Astrocyte (in vitro differentiated cells and primary cell): Measurements from ENCODE around the gene KNDC1. TPM values are rescaled to one million over a fixed set of nuclear protein-coding genes. Genes with fewer than 3 reads are reported as not detected.
A peak's percentile ranks its signal among the peaks of the same experiment; 100 is the strongest.

Experiments used
- DNase-seq: peaks from one replicate; pipeline ENCODE4 v3.0.0-alpha.2; 2010; ENCODE audit warnings: low read depth
- FAIRE-seq: peaks from 2 replicates; lab custom pipeline; 2011; peaks lifted over from hg19 to GRCh38; lab: Jason Lieb, UNC
- H2AFZ ChIP-seq: 2 replicates; pipeline ENCODE4 v1.6.0; 2012; ENCODE audit warnings: low read depth, low read length, inconsistent platforms
- H3K27ac ChIP-seq: 2 replicates; pipeline ENCODE4 v1.5.1; 2011; ENCODE audit warnings: low read depth, low read length, inconsistent platforms
- H3K27me3 ChIP-seq: 2 replicates; pipeline ENCODE4 v1.6.0; 2011; ENCODE audit warnings: low read length, inconsistent platforms; ENCODE audit not compliant: insufficient read depth
- H3K36me3 ChIP-seq: 2 replicates; pipeline ENCODE4 v1.5.1; 2011; ENCODE audit warnings: low read length, inconsistent platforms; ENCODE audit not compliant: insufficient read depth
- H3K4me1 ChIP-seq: 2 replicates; pipeline ENCODE4 v1.5.1; 2011; ENCODE audit warnings: low read length, inconsistent platforms; ENCODE audit not compliant: insufficient read depth
- H3K4me2 ChIP-seq: 2 replicates; pipeline ENCODE4 v1.6.0; 2012; ENCODE audit warnings: low read length, inconsistent platforms
- H3K4me3 ChIP-seq: 2 replicates; pipeline ENCODE4 v1.5.1; 2011; ENCODE audit warnings: low read depth, mild to moderate bottlenecking, low read length, inconsistent platforms; ENCODE audit not compliant: insufficient read depth
- H3K79me2 ChIP-seq: 2 replicates; pipeline ENCODE4 v1.6.0; 2012; ENCODE audit warnings: mild to moderate bottlenecking, low read length, inconsistent platforms; ENCODE audit not compliant: insufficient read depth
- H3K9ac ChIP-seq: 2 replicates; pipeline ENCODE4 v1.6.0; 2012; ENCODE audit warnings: mild to moderate bottlenecking, low read length, inconsistent platforms
- H3K9me3 ChIP-seq: 2 replicates; pipeline ENCODE4 v1.5.1; 2012; ENCODE audit warnings: low read depth, mild to moderate bottlenecking, low read length, inconsistent platforms; ENCODE audit not compliant: insufficient read depth
- H4K20me1 ChIP-seq: 2 replicates; pipeline ENCODE4 v1.6.0; 2012; ENCODE audit warnings: low read length, inconsistent platforms; ENCODE audit not compliant: insufficient read depth
- H3K27ac Mint-ChIP-seq: one replicate; pipeline ENCODE4 v1.8.0; 2021; ENCODE audit warnings: mild to moderate bottlenecking, mixed read lengths; ENCODE audit not compliant: unreplicated experiment
- H3K27me3 Mint-ChIP-seq: one replicate; pipeline ENCODE4 v1.8.0; 2021; ENCODE audit warnings: low read depth, mixed read lengths; ENCODE audit not compliant: unreplicated experiment
- H3K36me3 Mint-ChIP-seq: one replicate; pipeline ENCODE4 v1.8.0; 2021; ENCODE audit warnings: low read depth, mixed read lengths; ENCODE audit not compliant: unreplicated experiment
- H3K4me1 Mint-ChIP-seq: one replicate; pipeline ENCODE4 v1.8.0; 2021; ENCODE audit warnings: low read depth, mixed read lengths; ENCODE audit not compliant: unreplicated experiment
- H3K4me3 Mint-ChIP-seq: one replicate; pipeline ENCODE4 v1.8.0; 2021; ENCODE audit warnings: mild to moderate bottlenecking, moderate library complexity, mixed read lengths; ENCODE audit not compliant: unreplicated experiment
- H3K9me3 Mint-ChIP-seq: one replicate; pipeline ENCODE4 v1.8.0; 2021; ENCODE audit warnings: mild to moderate bottlenecking, mixed read lengths; ENCODE audit not compliant: unreplicated experiment
- CTCF ChIP-seq: IDR thresholded peaks from 2 replicates; pipeline ENCODE4 v1.5.1; 2011; ENCODE audit warnings: low read depth, mild to moderate bottlenecking, inconsistent platforms, low read length, moderate library complexity; ENCODE audit not compliant: insufficient read depth
- EZH2 ChIP-seq: IDR thresholded peaks from 2 replicates; pipeline ENCODE4 v1.6.1; 2012; ENCODE audit warnings: mild to moderate bottlenecking, low read length, inconsistent platforms; ENCODE audit not compliant: insufficient read depth
- total RNA-seq: library from RNA; stranded (reverse); gene quantifications from 2 replicates; pipeline ENCODE4 v1.2.1, GENCODE V29; 2021

The KNDC1 gene
- total RNA-seq, 1 donor from 2014 or later, result 2.6 TPM

- H3K9me3 Mint-ChIP-seq, result no peaks in the 10 kb centered on the region
These were observed 2.3 kb downstream of the KNDC1 start for GRCh38 chr10:133162178-133162909.

GRCh38 chr10:133162910-133163856 lies 3.2 kb downstream of the KNDC1 start:
- Histone ChIP-seq H3K4me1 (no peaks in the 10 kb centered on the region), H3K4me3 (no peak overlapping the region), H3K79me2 (no peaks in the 10 kb centered on the region), H3K36me3 (no peaks in the 10 kb centered on the region), H3K27me3 (peaks cover 15% of the 10 kb centered on the region), H3K4me2 (no peak overlapping the region), H2AFZ (no peak overlapping the region), H3K27ac (no peak overlapping the region), H3K9me3 (no peaks in the 10 kb centered on the region), H4K20me1 (no peaks in the 10 kb centered on the region), H3K9ac (no peak overlapping the region)
- H3K9me3 Mint-ChIP-seq, result no peaks in the 10 kb centered on the region
- peaks cover 20% of the 10 kb centered on the region for H3K27me3 Mint-ChIP-seq
- no peaks in the 10 kb centered on the region for H3K36me3 Mint-ChIP-seq
- FAIRE-seq, result no peak
- no peak overlapping the region for H3K4me3 Mint-ChIP-seq
- DNase-seq, result no peak
- TF ChIP-seq CTCF (no peak), EZH2 (no peak)
- no peak overlapping the region for H3K27ac Mint-ChIP-seq
- no peaks in the 10 kb centered on the region for H3K4me1 Mint-ChIP-seq

More at GRCh38 chr10:133162178-133162909, 2.3 kb downstream of the KNDC1 start:
- FAIRE-seq (no peak), DNase-seq (no peak)
- Histone ChIP-seq H3K4me3 (no peak overlapping the region), H3K9ac (no peak overlapping the region), H3K27me3 (peaks cover 15% of the 10 kb centered on the region), H2AFZ (no peak overlapping the region), H3K4me2 (no peak overlapping the region), H3K27ac (no peak overlapping the region), H3K36me3 (no peaks in the 10 kb centered on the region), H4K20me1 (no peaks in the 10 kb centered on the region), H3K4me1 (no peaks in the 10 kb centered on the region), H3K9me3 (no peaks in the 10 kb centered on the region), H3K79me2 (no peaks in the 10 kb centered on the region)
- peaks cover 2% of the 10 kb centered on the region for H3K4me1 Mint-ChIP-seq
- no peak overlapping the region for H3K27ac Mint-ChIP-seq
- TF ChIP-seq CTCF (no peak), EZH2 (no peak)
- no peaks in the 10 kb centered on the region for H3K36me3 Mint-ChIP-seq
- peak overlapping the region; percentile 40 for H3K4me3 Mint-ChIP-seq
- peaks cover 19% of the 10 kb centered on the region for H3K27me3 Mint-ChIP-seq
